Fibroblast of mammary gland (primary cell): ENCODE measurements around the gene ACTG1.

Experiments used
- DNase-seq: peaks from one replicate; pipeline ENCODE4 v3.0.0-alpha.2; 2010; ENCODE audit warnings: low read depth
- H3K4me3 ChIP-seq: 2 replicates; pipeline ENCODE4 v1.5.1; 2011; ENCODE audit warnings: low read depth, mild to moderate bottlenecking, low read length, moderate library complexity; ENCODE audit not compliant: control insufficient read depth
- TF ChIP-seq, protein P1 (sequence below): conservative IDR thresholded peaks from 2 replicates; pipeline ENCODE4 v1.5.1; 2011; ENCODE audit warnings: low read depth, low read length, inconsistent platforms; ENCODE audit not compliant: control insufficient read depth, insufficient read depth

Gene ACTG1

DNA sequence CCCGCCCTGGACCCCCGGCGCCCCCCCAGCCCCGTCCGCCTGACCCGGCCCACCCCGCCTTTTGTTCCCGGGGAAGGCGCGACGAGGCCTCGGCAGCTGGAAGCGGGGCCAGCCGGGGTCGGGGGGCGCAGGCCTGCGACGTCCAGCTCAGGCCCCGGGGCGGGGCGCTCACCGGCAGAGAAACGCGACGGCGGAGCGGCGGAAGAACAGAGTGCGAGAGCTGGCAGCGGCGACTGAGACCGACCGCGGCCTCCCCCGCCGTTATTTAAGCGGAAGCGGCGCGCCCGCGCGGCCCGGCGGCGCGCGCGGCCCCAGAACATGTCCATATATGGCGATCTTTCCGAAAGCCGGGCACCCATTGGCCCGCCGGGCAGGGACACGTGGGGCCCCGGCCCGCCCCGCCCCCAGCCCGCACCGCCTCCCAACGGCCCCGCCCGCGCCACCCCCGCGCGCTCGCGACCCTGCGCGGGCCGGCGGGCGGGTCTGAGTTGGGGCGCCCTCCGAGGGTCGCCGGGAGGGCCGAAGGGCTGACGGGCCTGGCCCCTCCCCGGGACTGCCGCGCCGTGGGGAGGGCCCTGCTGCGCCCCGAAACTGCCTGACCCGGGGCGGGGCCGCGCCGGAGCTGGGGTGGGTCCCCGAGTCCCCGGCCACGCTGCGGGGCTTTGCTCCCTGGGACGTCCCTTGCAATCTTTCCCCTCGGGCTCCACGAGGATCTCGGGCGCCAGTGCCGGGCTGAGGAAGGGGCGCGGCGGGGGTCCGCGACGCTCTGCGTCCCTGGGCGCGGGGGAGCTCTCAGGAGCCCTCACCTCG lies at the start of gene ACTG1:
TSS of gene ACTG1 (minus strand) at position 238 of the 810 bp plus-strand sequence. CDS start 445 bp downstream, outside the sequence.
- H3K4me3 ChIP-seq = peak within 1 kb of the TSS; percentile 94
- DNase-seq = peak; percentile 90
- TF ChIP-seq, protein P1, sequence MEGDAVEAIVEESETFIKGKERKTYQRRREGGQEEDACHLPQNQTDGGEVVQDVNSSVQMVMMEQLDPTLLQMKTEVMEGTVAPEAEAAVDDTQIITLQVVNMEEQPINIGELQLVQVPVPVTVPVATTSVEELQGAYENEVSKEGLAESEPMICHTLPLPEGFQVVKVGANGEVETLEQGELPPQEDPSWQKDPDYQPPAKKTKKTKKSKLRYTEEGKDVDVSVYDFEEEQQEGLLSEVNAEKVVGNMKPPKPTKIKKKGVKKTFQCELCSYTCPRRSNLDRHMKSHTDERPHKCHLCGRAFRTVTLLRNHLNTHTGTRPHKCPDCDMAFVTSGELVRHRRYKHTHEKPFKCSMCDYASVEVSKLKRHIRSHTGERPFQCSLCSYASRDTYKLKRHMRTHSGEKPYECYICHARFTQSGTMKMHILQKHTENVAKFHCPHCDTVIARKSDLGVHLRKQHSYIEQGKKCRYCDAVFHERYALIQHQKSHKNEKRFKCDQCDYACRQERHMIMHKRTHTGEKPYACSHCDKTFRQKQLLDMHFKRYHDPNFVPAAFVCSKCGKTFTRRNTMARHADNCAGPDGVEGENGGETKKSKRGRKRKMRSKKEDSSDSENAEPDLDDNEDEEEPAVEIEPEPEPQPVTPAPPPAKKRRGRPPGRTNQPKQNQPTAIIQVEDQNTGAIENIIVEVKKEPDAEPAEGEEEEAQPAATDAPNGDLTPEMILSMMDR = no peak

DNA sequence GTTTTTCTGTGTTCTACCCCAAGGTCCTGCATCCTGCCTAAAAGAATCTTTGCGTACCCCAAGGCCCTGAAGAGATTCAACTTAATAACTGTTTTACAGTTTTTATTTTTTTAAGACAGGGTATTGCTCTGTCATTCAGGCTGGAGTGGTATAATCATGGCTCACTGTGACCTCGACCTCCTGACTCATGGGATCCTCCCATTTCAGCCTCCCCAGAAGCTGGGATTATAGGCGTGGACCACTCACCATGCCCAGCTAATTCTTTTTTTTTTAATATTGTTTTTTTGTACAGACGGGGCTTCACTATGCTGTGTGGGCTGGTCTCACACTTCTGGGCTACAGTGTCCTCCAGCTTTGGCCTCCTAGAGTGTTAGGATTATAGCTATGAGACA lies 48.9 kb upstream of the ACTG1 start:
- peak; percentile 84 for DNase-seq
- H3K4me3 ChIP-seq = no peak overlapping the region
- TF ChIP-seq, protein P1 = no peak

DNA sequence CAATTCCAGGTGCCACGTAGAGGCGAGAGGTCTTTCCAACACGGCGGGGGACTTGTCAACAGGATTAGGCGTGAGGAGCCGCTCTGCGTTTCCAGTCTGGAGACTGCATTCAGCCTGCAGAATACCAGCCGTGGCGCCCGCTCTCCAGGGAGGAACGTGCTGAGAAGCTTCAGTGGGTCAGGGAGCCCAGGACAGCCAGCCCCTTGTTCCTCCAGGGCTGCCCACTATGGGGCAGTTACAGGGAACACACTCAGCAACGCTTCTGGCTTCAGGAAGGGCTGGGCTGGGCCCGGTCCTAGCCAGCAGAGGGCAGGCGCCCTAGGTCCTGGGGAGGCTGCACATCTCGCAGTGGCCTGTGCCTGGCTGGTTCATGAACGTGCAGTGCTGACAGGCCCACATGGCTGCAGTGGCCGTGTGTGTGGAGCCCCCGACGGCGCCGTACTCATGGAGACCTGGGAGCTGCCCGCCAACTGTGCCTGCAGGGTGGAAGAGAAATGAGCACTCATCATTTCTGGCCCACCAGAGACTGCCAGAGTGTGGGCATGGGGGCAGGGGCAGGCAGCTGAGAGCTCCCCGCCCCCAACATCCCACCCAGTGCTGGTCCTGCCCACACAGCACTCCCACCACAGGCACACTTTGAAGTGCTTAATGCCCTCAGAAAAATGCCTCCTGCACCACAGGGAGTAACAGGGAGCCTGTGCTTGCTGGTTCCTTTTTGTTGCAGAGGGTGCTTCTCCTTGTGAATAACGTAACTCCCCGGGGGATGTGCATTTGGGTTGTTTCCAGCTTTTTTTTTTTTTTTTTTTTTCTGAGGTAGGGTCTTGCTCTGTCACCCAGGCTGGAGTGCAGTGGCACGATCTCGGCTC lies 46.6 kb upstream of the ACTG1 start:
- DNase-seq = no peak
- H3K4me3 ChIP-seq = no peak overlapping the region
- TF ChIP-seq, protein P1 = peak; percentile 11

DNA sequence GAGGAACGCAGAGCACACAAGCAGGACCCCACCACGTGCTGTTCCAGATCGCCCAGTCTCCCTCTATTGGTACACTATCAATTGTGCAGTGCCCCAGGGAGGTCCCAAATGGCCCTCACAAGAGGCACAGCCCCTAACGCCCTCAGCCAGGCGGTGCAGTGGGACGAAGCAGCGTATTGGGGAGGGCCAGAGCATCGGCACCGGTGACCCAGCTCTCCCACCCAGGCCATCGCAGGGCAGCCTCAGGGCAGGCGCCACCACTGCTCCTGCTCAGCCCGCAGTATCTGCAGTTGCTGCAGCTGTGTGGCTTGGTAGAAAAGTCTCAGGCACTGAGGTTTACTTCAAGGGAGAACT lies 45.5 kb upstream of the ACTG1 start:
- DNase-seq = no peak
- TF ChIP-seq, protein P1 = no peak
- H3K4me3 ChIP-seq = no peak overlapping the region

DNA sequence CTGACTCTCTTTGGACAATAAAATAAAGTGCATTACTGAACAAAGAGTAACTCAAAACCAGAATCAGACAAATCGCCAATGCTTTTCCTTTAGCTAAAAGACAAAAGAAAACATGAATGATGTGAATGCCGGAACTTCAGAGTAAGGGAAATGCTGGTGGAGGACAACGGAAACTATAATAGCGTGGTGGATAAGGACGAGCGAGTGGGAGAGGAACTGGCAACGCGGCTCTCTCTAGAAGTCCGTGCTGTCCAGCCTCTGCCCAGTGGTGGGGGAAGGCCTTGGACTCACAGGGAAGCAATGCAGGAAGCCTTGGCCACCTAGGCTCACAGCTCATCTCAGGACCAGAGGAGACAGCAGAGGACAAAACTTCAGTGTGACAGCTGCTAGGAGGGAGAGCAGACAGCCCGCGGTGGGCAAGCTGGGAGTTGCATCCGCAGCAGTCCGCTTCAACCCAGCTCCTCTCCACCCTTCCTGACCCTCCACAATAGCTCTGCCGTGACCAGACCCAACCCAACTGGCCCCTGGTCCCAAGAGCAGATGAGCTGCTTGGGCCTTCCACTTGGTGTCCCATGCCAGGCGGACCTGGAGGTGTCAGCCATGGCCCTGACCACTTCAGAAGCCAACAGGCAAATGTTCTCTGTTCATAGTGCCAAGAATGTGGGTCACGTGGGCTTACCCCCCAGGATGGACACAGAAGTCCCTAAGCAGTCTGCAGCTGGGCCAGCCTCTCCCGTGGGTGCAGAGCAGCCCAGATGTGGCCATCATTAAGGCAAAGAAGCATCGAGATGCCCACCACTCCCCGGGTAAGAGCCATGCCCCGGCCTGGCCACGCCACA lies 44.9 kb upstream of the ACTG1 start:
- DNase-seq = no peak
- TF ChIP-seq, protein P1 = no peak
- no peak overlapping the region for H3K4me3 ChIP-seq

DNA sequence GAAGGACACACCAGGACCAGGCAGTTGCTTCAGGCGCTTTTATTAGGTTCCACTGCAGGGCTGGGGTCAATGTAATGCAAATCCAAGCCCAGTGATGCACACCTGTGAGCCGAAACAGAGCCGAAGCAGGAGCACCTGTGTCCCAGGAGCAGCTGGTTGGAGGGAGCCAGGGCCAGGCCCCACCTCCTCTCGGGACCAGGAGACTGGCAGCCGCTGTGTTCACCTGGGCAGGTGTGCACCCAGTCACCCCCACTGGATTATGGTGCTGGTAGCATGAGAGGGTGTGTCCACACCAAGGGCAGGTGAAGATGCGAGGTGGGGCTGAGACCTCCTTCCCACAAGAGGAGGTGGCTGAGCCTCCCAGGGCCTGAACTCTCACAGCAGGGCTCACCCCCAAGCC lies 44.3 kb upstream of the ACTG1 start:
- no peak overlapping the region for H3K4me3 ChIP-seq
- TF ChIP-seq, protein P1 = no peak

More for the DNA sequence above, 44.3 kb upstream of the ACTG1 start:
- DNase-seq = no peak
